Ectodermal cell (in vitro differentiated cells): ENCODE results near the gene VIPR2.
"Not testable (repeated sequence)": the region's sequence is repeated elsewhere in the genome, so short reads cannot be mapped to it uniquely, and the experiment has no call there.

Experiments
- H3K27ac ChIP-seq: 2 replicates; pipeline ENCODE4 v1.7.0; 2013; ENCODE audit warnings: mild to moderate bottlenecking, low read depth, low read length; ENCODE audit not compliant: insufficient read depth, poor library complexity, severe bottlenecking
- H3K27me3 ChIP-seq: 2 replicates; pipeline ENCODE4 v1.7.0; 2013; ENCODE audit warnings: mild to moderate bottlenecking, low read length; ENCODE audit not compliant: insufficient read depth, control insufficient read depth, poor library complexity, severe bottlenecking
- H3K36me3 ChIP-seq: one replicate; pipeline ENCODE4 v1.7.0; 2013; ENCODE audit warnings: low read length; ENCODE audit not compliant: control insufficient read depth, insufficient read depth
- H3K4me1 ChIP-seq: one replicate; pipeline ENCODE4 v1.7.0; 2013; ENCODE audit warnings: low read length; ENCODE audit not compliant: control insufficient read depth, insufficient read depth
- H3K4me3 ChIP-seq: 2 replicates; pipeline ENCODE4 v1.7.0; 2013; ENCODE audit warnings: low read depth, low read length, control low read depth; ENCODE audit not compliant: insufficient read depth
- H3K9me3 ChIP-seq: 2 replicates; pipeline ENCODE4 v1.7.0; 2013; ENCODE audit warnings: mild to moderate bottlenecking, low read length, moderate library complexity; ENCODE audit not compliant: control insufficient read depth
- WGBS, 2 experiments: methylation state at CpG; one replicate each; pipeline ENCODE4 v1.1.7; 2013; ENCODE audit warnings: missing lambda C conversion rate in 2 of 2; 5-methylcytosine and 5-hydroxymethylcytosine counted together

The VIPR2 gene

GRCh38 chr7:159141167-159141566 is 3.5 kb downstream of the VIPR2 start:
- Histone ChIP-seq H3K4me3 (no peak overlapping the region), H3K27me3 (peaks cover 43% of the 10 kb centered on the region), H3K27ac (no peak overlapping the region), H3K36me3 (no peaks in the 10 kb centered on the region), H3K9me3 (no peaks in the 10 kb centered on the region), H3K4me1 (peaks cover 5% of the 10 kb centered on the region)
- 74 to 75% methylated on average over 13 to 14 of the region's 14 CpGs for WGBS, 2 experiments

- Histone ChIP-seq H3K36me3 (no peaks in the 10 kb centered on the region), H3K9me3 (no peaks in the 10 kb centered on the region), H3K4me3 (no peak overlapping the region), H3K27me3 (peaks cover 35% of the 10 kb centered on the region), H3K4me1 (peaks cover 5% of the 10 kb centered on the region), H3K27ac (no peak overlapping the region)
- WGBS, 2 experiments = 87 to 91% methylated on average over 23 of the region's 23 CpGs
Measured at GRCh38 chr7:159140170-159140910, 4.3 kb downstream of the VIPR2 start.

- Histone ChIP-seq H3K4me1 (peaks cover 5% of the 10 kb centered on the region), H3K27me3 (peaks cover 28% of the 10 kb centered on the region), H3K9me3 (no peaks in the 10 kb centered on the region), H3K36me3 (no peaks in the 10 kb centered on the region), H3K4me3 (no peak overlapping the region), H3K27ac (no peak overlapping the region)
- 93% methylated on average over 9 to 10 of the region's 10 CpGs for WGBS, 2 experiments
Measured at GRCh38 chr7:159139639-159140038, 5.0 kb downstream of the VIPR2 start.

GRCh38 chr7:159139202-159139601 is 5.5 kb downstream of the VIPR2 start:
- H3K36me3 ChIP-seq = no peaks in the 10 kb centered on the region
- H3K27ac ChIP-seq = no peak overlapping the region
- H3K27me3 ChIP-seq = peaks cover 23% of the 10 kb centered on the region
- WGBS, 2 experiments = 89 to 90% methylated on average over 10 of the region's 10 CpGs
- H3K4me3 ChIP-seq = no peak overlapping the region
- H3K9me3 ChIP-seq = no peaks in the 10 kb centered on the region
- H3K4me1 ChIP-seq = peaks cover 5% of the 10 kb centered on the region

GRCh38 chr7:159138508-159138907 is 6.2 kb downstream of the VIPR2 start:
- Histone ChIP-seq H3K4me1 (peaks cover 5% of the 10 kb centered on the region), H3K27ac (no peak overlapping the region), H3K4me3 (no peak overlapping the region), H3K9me3 (no peaks in the 10 kb centered on the region), H3K36me3 (no peaks in the 10 kb centered on the region), H3K27me3 (peaks cover 16% of the 10 kb centered on the region)
- 93 to 94% methylated on average over 6 of the region's 6 CpGs for WGBS, 2 experiments

GRCh38 chr7:159137906-159138305 is 6.8 kb downstream of the VIPR2 start:
- 90 to 92% methylated on average over 11 of the region's 11 CpGs for WGBS, 2 experiments
- Histone ChIP-seq H3K9me3 (no peaks in the 10 kb centered on the region), H3K27ac (no peak overlapping the region), H3K36me3 (no peaks in the 10 kb centered on the region), H3K4me1 (peaks cover 5% of the 10 kb centered on the region), H3K27me3 (peaks cover 10% of the 10 kb centered on the region), H3K4me3 (no peak overlapping the region)

- H3K36me3 ChIP-seq = no peaks in the 10 kb centered on the region
- no peak overlapping the region for H3K4me3 ChIP-seq
- no peak overlapping the region for H3K27ac ChIP-seq
- WGBS, 2 experiments = 87 to 89% methylated on average over 6 of the region's 6 CpGs
- H3K27me3 ChIP-seq = no peaks in the 10 kb centered on the region
- H3K4me1 ChIP-seq = peaks cover 4% of the 10 kb centered on the region
- no peaks in the 10 kb centered on the region for H3K9me3 ChIP-seq
Measured at GRCh38 chr7:159136846-159137245, 7.8 kb downstream of the VIPR2 start.

GRCh38 chr7:159136442-159136841 is 8.2 kb downstream of the VIPR2 start:
- WGBS, 2 experiments = 86 to 94% methylated on average over 6 of the region's 7 CpGs

GRCh38 chr7:159136013-159136412 is 8.7 kb downstream of the VIPR2 start:
- H3K4me1 ChIP-seq = no peaks in the 10 kb centered on the region
- H3K9me3 ChIP-seq = no peaks in the 10 kb centered on the region
- no peak overlapping the region for H3K27ac ChIP-seq
- no peak overlapping the region for H3K4me3 ChIP-seq
- WGBS, 2 experiments = 93 to 94% methylated on average over 7 to 8 of the region's 8 CpGs
- H3K27me3 ChIP-seq = no peaks in the 10 kb centered on the region
- H3K36me3 ChIP-seq = no peaks in the 10 kb centered on the region

More at GRCh38 chr7:159136442-159136841, 8.2 kb downstream of the VIPR2 start:
- H3K27me3 ChIP-seq = no peaks in the 10 kb centered on the region
- no peaks in the 10 kb centered on the region for H3K36me3 ChIP-seq
- no peak overlapping the region for H3K4me3 ChIP-seq
- H3K4me1 ChIP-seq = peaks cover under 1% of the 10 kb centered on the region
- no peak overlapping the region for H3K27ac ChIP-seq
- no peaks in the 10 kb centered on the region for H3K9me3 ChIP-seq

- not testable (repeated sequence) for H3K27ac ChIP-seq, H3K27me3 ChIP-seq, H3K4me3 ChIP-seq, H3K9me3 ChIP-seq, H3K36me3 ChIP-seq, H3K4me1 ChIP-seq
- WGBS, 2 experiments = 86 to 91% methylated on average over 11 of the region's 14 CpGs
Measured at GRCh38 chr7:159132670-159133443, 11.8 kb downstream of the VIPR2 start.
